HG02973 (cell line): ENCODE measurements around the gene CCL3.
"Not testable (repeated sequence)": the region's sequence is repeated elsewhere in the genome, so short reads cannot be mapped to it uniquely, and the experiment has no call there.

Experiments
- ATAC-seq: cut with Tn5 transposase; IDR thresholded peaks from one replicate; pipeline ENCODE4 v1.9.1; 2021; ENCODE audit warnings: moderate library complexity; ENCODE audit not compliant: unreplicated experiment

The CCL3 gene

GRCh38 chr17:36117505-36118382, 27.8 kb upstream of the CCL3 start:
- ATAC-seq, result no peak

GRCh38 chr17:36115649-36115977, 25.7 kb upstream of the CCL3 start:
- ATAC-seq, result not testable (repeated sequence)

- ATAC-seq, result not testable (repeated sequence)
Observed at GRCh38 chr17:36114971-36115648, 25.2 kb upstream of the CCL3 start.

GRCh38 chr17:36113131-36113530, 23.2 kb upstream of the CCL3 start:
- not testable (repeated sequence) for ATAC-seq

GRCh38 chr17:36112572-36112971, 22.6 kb upstream of the CCL3 start:
- no peak for ATAC-seq

- no peak for ATAC-seq
Observed at GRCh38 chr17:36111068-36111490, 21.1 kb upstream of the CCL3 start.

- ATAC-seq, result not testable (repeated sequence)
Observed at GRCh38 chr17:36108265-36108664, 18.3 kb upstream of the CCL3 start.

- ATAC-seq, result no peak
Observed at GRCh38 chr17:36107660-36108059, 17.7 kb upstream of the CCL3 start.

- no peak for ATAC-seq
Observed at GRCh38 chr17:36106493-36106835, 16.5 kb upstream of the CCL3 start.

GRCh38 chr17:36105781-36106492, 16.0 kb upstream of the CCL3 start:
- ATAC-seq, result no peak

- ATAC-seq, result no peak
Observed at GRCh38 chr17:36104701-36105181, 14.8 kb upstream of the CCL3 start.

- ATAC-seq, result not testable (repeated sequence)
Observed at GRCh38 chr17:36104246-36104645, 14.3 kb upstream of the CCL3 start.

GRCh38 chr17:36103401-36103975, 13.5 kb upstream of the CCL3 start, which contains the start of gene CCL4:
Gene CCL4 (plus strand): TSS chr17:36103827. CDS start chr17:36103906, 79 bp downstream.
- ATAC-seq, result peak; percentile 77

GRCh38 chr17:36099004-36099403, 9.1 kb upstream of the CCL3 start:
- ATAC-seq, result not testable (repeated sequence)

GRCh38 chr17:36095992-36096391, 6.0 kb upstream of the CCL3 start:
- ATAC-seq, result no peak

- ATAC-seq, result no peak
Observed at GRCh38 chr17:36094746-36095145, 4.8 kb upstream of the CCL3 start.

GRCh38 chr17:36094232-36094631, 4.3 kb upstream of the CCL3 start:
- no peak for ATAC-seq

GRCh38 chr17:36092715-36093114, 2.8 kb upstream of the CCL3 start:
- ATAC-seq, result not testable (repeated sequence)

GRCh38 chr17:36092230-36092629, 2.3 kb upstream of the CCL3 start:
- no peak for ATAC-seq

GRCh38 chr17:36089339-36089865, 541 bp downstream of the CCL3 start:
- ATAC-seq, result no peak
